HCT116 (cell line): ENCODE results near the gene DGAT2. TPM values are rescaled to one million over a fixed set of nuclear protein-coding genes. Genes with fewer than 3 reads are reported as not detected.

Source experiments
- ATAC-seq: fragments of 200-7000 bp; cut with Tn5 transposase; 2 replicates; pipeline ENCODE4 v1.9.1; 2020; ENCODE audit warnings: mild to moderate bottlenecking, moderate library complexity
- BruUV-seq: library from RNA; stranded (reverse); fragments of 400-500 nt; replicated peaks from 2 replicates; lab custom pipeline; 2021; lab: Mats Ljungman, UMichigan
- CTCF ChIA-PET: fragments of 300-600 bp; sonication (Branson Sonifier 250); formaldehyde crosslinking; loops from one replicate; lab custom pipeline; 2021; ENCODE audit warnings: antibody characterized with exemption; lab: Charles Lee
- POLR2A ChIA-PET: fragments of 300-600, 350-600 bp; sonication (Branson Sonifier 250); formaldehyde crosslinking; loops from one replicate; lab custom pipeline; 2021; ENCODE audit warnings: antibody characterized with exemption; lab: Charles Lee
- RAD21 ChIA-PET, 2 experiments: fragments of 300-600 bp; sonication (Branson Sonifier 250); formaldehyde crosslinking; loops; one replicate each; lab custom pipeline; 2023; ENCODE audit warnings: low total read pairs in 2 of 2; ENCODE audit not compliant: uncharacterized antibody in 2 of 2, unreplicated experiment in 2 of 2, low non-redundant PET in 1 of 2; lab: Charles Lee
- DNase-seq: peaks from one replicate; pipeline ENCODE4 v3.0.0-alpha.2; 2010; ENCODE audit warnings: low read depth, low spot score
- H2AFZ ChIP-seq: fragments of 200-600 bp; shearing (Covaris generic), sonication (generic); 2 replicates; pipeline ENCODE4 v1.6.1; 2017; ENCODE audit warnings: low read depth, mixed run types, mixed read lengths, antibody characterized with exemption, low read length; ENCODE audit not compliant: poor library complexity, severe bottlenecking
- H3K27ac ChIP-seq: 2 replicates; pipeline ENCODE4 v1.5.1; 2012; ENCODE audit warnings: low read depth, low read length
- H3K27me3 ChIP-seq: fragments of 200-600 bp; sonication (generic); 2 replicates; pipeline ENCODE4 v1.6.1; 2016; ENCODE audit warnings: mixed run types, low read length, mixed read lengths; ENCODE audit not compliant: insufficient read depth
- H3K36me3 ChIP-seq, 2 experiments: fragments of 200-500 bp in 1 of 2; fragments of 200-600 bp in 1 of 2; sonication (Bioruptor generic) in 1 of 2; sonication (generic) in 1 of 2; 2 replicates each; pipeline versions ENCODE4 v1.5.1 to v1.6.1; 2014 to 2016; ENCODE audit warnings: low read length in 2 of 2, inconsistent platforms in 1 of 2, mixed read lengths in 1 of 2, mixed run types in 1 of 2; ENCODE audit not compliant: insufficient read depth in 2 of 2, control insufficient read depth in 1 of 2
- H3K4me1 ChIP-seq, 2 experiments: fragments of 200-600 bp in 1 of 2; sonication (generic) in 1 of 2; 2 replicates each; pipeline versions ENCODE4 v1.5.1 to v1.6.1; 2012 to 2017; ENCODE audit warnings: low read length in 2 of 2, inconsistent platforms in 1 of 2, mild to moderate bottlenecking in 1 of 2, mixed read lengths in 1 of 2, mixed run types in 1 of 2, moderate library complexity in 1 of 2; ENCODE audit not compliant: insufficient read depth in 2 of 2, control insufficient read depth in 1 of 2
- H3K4me2 ChIP-seq: fragments of 200-600 bp; sonication (generic); 2 replicates; pipeline ENCODE4 v1.6.1; 2017; ENCODE audit warnings: mixed run types, low read length, mixed read lengths
- H3K4me3 ChIP-seq, 2 experiments: fragments of 200-600 bp in 1 of 2; sonication (generic) in 1 of 2; replicated peaks in 1 of 2; 2 replicates each; pipeline ENCODE4 v1.5.1; 2011 to 2016; ENCODE audit warnings: low read length in 2 of 2, control low read depth in 1 of 2, low read depth in 1 of 2, mild to moderate bottlenecking in 1 of 2, mixed read lengths in 1 of 2, mixed run types in 1 of 2
- H3K79me2 ChIP-seq: fragments of 200-600 bp; sonication (generic); 2 replicates; pipeline ENCODE4 v1.6.1; 2017; ENCODE audit warnings: mild to moderate bottlenecking, mixed run types, low read length, moderate library complexity, mixed read lengths; ENCODE audit not compliant: insufficient read depth
- H3K9ac ChIP-seq: fragments of 200-600 bp; sonication (generic); 2 replicates; pipeline ENCODE4 v1.6.1; 2016; ENCODE audit warnings: low read length, mixed read lengths
- H3K9me2 ChIP-seq: fragments of 200-600 bp; sonication (generic), shearing (Covaris generic); 2 replicates; pipeline ENCODE4 v1.6.1; 2017; ENCODE audit warnings: mixed run types, mild to moderate bottlenecking, moderate library complexity; ENCODE audit not compliant: insufficient read depth
- H3K9me3 ChIP-seq, 2 experiments: fragments of 200-500 bp in 1 of 2; fragments of 200-600 bp in 1 of 2; sonication (Bioruptor generic) in 1 of 2; sonication (generic) in 1 of 2; 2 replicates each; pipeline ENCODE4 v1.6.1; 2014 to 2017; ENCODE audit warnings: low read length in 2 of 2, mixed read lengths in 2 of 2, inconsistent platforms in 1 of 2, low read depth in 1 of 2, mild to moderate bottlenecking in 1 of 2, mixed run types in 1 of 2, moderate library complexity in 1 of 2; ENCODE audit not compliant: control insufficient read depth in 1 of 2, insufficient read depth in 1 of 2
- H4K20me1 ChIP-seq: fragments of 200-600 bp; sonication (generic), shearing (Covaris generic); 2 replicates; pipeline ENCODE4 v1.6.1; 2017; ENCODE audit warnings: mixed run types, mild to moderate bottlenecking, moderate library complexity; ENCODE audit not compliant: insufficient read depth
- CBX3 ChIP-seq: IDR thresholded peaks from 2 replicates; pipeline ENCODE4 v1.6.1; 2012; ENCODE audit warnings: low read depth
- EZH2 ChIP-seq: fragments of 200-600 bp; sonication (generic); IDR thresholded peaks from 2 replicates; pipeline ENCODE4 v1.6.1; 2017; ENCODE audit warnings: antibody characterized with exemption, mixed run types
- FOSL1 ChIP-seq: IDR thresholded peaks from 2 replicates; pipeline ENCODE4 v1.6.1; 2012; ENCODE audit warnings: low read depth
- JUND ChIP-seq: IDR thresholded peaks from 2 replicates; pipeline ENCODE4 v1.6.1; 2012
- POLR2A ChIP-seq: IDR thresholded peaks from 2 replicates; pipeline ENCODE4 v1.7.0; 2011; ENCODE audit warnings: borderline replicate concordance; ENCODE audit not compliant: insufficient read depth, insufficient read length; ENCODE audit errors: extremely low read depth
- POLR2AphosphoS5 ChIP-seq: IDR thresholded peaks from 2 replicates; pipeline ENCODE4 v1.6.1; 2011; ENCODE audit warnings: mild to moderate bottlenecking, low read depth, low read length, moderate library complexity
- RAD21 ChIP-seq: IDR thresholded peaks from 2 replicates; pipeline ENCODE4 v1.6.1; 2012; ENCODE audit warnings: low read depth, mild to moderate bottlenecking
- SIN3A ChIP-seq: IDR thresholded peaks from 2 replicates; pipeline ENCODE4 v1.6.1; 2012; ENCODE audit warnings: low read depth
- ZNF274 ChIP-seq: fragments of 200-500 bp; sonication (Bioruptor generic); IDR thresholded peaks from 2 replicates; pipeline ENCODE4 v1.6.1; 2014; ENCODE audit warnings: mild to moderate bottlenecking, low read depth, low read length, inconsistent platforms
- intact Hi-C: fragments of 100-400 bp; cut with micrococcal nuclease; formaldehyde crosslinking; loops from 2 replicates; pipeline ENCODE4 v1.10.0; 2022
- total RNA-seq: library from RNA; stranded (reverse); gene quantifications from one replicate; pipeline ENCODE4 v1.2.1, GENCODE V29; 2021; ENCODE audit not compliant: unreplicated experiment
- TF ChIP-seq, protein P1 (sequence below): IDR thresholded peaks from 2 replicates; pipeline ENCODE4 v1.6.1; 2012
- TF ChIP-seq, protein P2 (sequence below): IDR thresholded peaks from 2 replicates; pipeline ENCODE4 v1.6.1; 2012; ENCODE audit warnings: low read depth
- TF ChIP-seq, protein P3 (sequence below): IDR thresholded peaks from 2 replicates; pipeline ENCODE4 v1.6.1; 2011; ENCODE audit warnings: mild to moderate bottlenecking, low read length, moderate library complexity; ENCODE audit not compliant: insufficient replicate concordance; ENCODE audit errors: extremely low read depth
- TF ChIP-seq, protein P4 (sequence below): IDR thresholded peaks from 2 replicates; pipeline ENCODE4 v1.6.1; 2012
- TF ChIP-seq, protein P5 (sequence below), 3 experiments: fragments of 200-600 bp in 1 of 3; sonication (generic) in 1 of 3; IDR thresholded peaks in 2 of 3; conservative IDR thresholded peaks in 1 of 3; 2 replicates each; pipeline ENCODE4 v1.5.1; 2012 to 2017; ENCODE audit warnings: low read depth in 2 of 3, low read length in 2 of 3, antibody characterized with exemption in 1 of 3, borderline replicate concordance in 1 of 3, control low read depth in 1 of 3, mild to moderate bottlenecking in 1 of 3, mixed read lengths in 1 of 3, mixed run types in 1 of 3, moderate library complexity in 1 of 3; ENCODE audit not compliant: insufficient read depth in 1 of 3

DGAT2 gene
- total RNA-seq, 1 experiment from 2014 or later: 2.4 TPM

DNA sequence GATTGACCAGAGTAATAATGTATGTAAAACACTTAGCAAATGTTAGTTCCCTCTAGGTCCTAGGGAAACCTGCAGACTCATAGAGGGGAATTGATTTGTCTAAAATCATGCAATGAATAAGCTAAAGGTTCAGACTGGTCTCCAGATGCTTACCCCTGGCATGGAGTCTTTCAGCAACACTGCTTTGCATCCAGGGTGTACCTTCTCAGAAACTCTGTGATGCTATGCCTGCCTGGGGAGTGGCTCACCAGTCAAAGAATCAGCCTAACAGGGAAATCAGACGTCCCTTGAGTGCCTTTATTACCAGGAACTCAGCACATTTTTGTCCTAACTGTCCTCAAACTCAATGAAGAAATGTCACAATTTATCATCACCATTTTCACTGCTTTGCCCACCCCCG, 40.5 kb downstream of the DGAT2 start:
- no peak overlapping the region for H3K4me3 ChIP-seq
- DNase-seq: no peak
- no peaks in the 10 kb centered on the region for H3K79me2 ChIP-seq
- no TSS peak for BruUV-seq
- no peak overlapping the region for H3K4me2 ChIP-seq
- peaks cover 18 to 19% of the 10 kb centered on the region in 2 experiments for H3K4me1 ChIP-seq
- ChIA-PET POLR2A (no interaction called here), CTCF (no interaction called here), RAD21 (no interaction called here)
- intact Hi-C loops: no loop called here
- TF ChIP-seq POLR2AphosphoS5: no peak
- TF ChIP-seq JUND: no peak
- TF ChIP-seq, protein P1, sequence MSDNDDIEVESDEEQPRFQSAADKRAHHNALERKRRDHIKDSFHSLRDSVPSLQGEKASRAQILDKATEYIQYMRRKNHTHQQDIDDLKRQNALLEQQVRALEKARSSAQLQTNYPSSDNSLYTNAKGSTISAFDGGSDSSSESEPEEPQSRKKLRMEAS: no peak
- TF ChIP-seq RAD21: no peak
- no peak for TF ChIP-seq FOSL1
- TF ChIP-seq, protein P2, sequence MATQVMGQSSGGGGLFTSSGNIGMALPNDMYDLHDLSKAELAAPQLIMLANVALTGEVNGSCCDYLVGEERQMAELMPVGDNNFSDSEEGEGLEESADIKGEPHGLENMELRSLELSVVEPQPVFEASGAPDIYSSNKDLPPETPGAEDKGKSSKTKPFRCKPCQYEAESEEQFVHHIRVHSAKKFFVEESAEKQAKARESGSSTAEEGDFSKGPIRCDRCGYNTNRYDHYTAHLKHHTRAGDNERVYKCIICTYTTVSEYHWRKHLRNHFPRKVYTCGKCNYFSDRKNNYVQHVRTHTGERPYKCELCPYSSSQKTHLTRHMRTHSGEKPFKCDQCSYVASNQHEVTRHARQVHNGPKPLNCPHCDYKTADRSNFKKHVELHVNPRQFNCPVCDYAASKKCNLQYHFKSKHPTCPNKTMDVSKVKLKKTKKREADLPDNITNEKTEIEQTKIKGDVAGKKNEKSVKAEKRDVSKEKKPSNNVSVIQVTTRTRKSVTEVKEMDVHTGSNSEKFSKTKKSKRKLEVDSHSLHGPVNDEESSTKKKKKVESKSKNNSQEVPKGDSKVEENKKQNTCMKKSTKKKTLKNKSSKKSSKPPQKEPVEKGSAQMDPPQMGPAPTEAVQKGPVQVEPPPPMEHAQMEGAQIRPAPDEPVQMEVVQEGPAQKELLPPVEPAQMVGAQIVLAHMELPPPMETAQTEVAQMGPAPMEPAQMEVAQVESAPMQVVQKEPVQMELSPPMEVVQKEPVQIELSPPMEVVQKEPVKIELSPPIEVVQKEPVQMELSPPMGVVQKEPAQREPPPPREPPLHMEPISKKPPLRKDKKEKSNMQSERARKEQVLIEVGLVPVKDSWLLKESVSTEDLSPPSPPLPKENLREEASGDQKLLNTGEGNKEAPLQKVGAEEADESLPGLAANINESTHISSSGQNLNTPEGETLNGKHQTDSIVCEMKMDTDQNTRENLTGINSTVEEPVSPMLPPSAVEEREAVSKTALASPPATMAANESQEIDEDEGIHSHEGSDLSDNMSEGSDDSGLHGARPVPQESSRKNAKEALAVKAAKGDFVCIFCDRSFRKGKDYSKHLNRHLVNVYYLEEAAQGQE: no peak
- TF ChIP-seq CBX3: no peak
- no peak for TF ChIP-seq SIN3A
- TF ChIP-seq, protein P3, sequence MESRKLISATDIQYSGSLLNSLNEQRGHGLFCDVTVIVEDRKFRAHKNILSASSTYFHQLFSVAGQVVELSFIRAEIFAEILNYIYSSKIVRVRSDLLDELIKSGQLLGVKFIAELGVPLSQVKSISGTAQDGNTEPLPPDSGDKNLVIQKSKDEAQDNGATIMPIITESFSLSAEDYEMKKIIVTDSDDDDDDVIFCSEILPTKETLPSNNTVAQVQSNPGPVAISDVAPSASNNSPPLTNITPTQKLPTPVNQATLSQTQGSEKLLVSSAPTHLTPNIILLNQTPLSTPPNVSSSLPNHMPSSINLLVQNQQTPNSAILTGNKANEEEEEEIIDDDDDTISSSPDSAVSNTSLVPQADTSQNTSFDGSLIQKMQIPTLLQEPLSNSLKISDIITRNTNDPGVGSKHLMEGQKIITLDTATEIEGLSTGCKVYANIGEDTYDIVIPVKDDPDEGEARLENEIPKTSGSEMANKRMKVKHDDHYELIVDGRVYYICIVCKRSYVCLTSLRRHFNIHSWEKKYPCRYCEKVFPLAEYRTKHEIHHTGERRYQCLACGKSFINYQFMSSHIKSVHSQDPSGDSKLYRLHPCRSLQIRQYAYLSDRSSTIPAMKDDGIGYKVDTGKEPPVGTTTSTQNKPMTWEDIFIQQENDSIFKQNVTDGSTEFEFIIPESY: no peak
- TF ChIP-seq, protein P4, sequence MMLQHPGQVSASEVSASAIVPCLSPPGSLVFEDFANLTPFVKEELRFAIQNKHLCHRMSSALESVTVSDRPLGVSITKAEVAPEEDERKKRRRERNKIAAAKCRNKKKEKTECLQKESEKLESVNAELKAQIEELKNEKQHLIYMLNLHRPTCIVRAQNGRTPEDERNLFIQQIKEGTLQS: no peak
- TF ChIP-seq, protein P5, sequence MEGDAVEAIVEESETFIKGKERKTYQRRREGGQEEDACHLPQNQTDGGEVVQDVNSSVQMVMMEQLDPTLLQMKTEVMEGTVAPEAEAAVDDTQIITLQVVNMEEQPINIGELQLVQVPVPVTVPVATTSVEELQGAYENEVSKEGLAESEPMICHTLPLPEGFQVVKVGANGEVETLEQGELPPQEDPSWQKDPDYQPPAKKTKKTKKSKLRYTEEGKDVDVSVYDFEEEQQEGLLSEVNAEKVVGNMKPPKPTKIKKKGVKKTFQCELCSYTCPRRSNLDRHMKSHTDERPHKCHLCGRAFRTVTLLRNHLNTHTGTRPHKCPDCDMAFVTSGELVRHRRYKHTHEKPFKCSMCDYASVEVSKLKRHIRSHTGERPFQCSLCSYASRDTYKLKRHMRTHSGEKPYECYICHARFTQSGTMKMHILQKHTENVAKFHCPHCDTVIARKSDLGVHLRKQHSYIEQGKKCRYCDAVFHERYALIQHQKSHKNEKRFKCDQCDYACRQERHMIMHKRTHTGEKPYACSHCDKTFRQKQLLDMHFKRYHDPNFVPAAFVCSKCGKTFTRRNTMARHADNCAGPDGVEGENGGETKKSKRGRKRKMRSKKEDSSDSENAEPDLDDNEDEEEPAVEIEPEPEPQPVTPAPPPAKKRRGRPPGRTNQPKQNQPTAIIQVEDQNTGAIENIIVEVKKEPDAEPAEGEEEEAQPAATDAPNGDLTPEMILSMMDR (IDR thresholded peaks at IDR 0.05 in 2 of 3, conservative IDR thresholded peaks at IDR 0.05 in 1 of 3; ENCODE audit: borderline replicate concordance in 1 of 3, insufficient read depth in 1 of 3, low read depth in 2 of 3, low read length in 2 of 3): no peak
- no peak for TF ChIP-seq POLR2A
- TF ChIP-seq ZNF274: no peak
- TF ChIP-seq EZH2: no peak
- no peaks in the 10 kb centered on the region for H3K9me3 ChIP-seq
- ATAC-seq: no peak
- no peak overlapping the region for H3K27ac ChIP-seq
- no peaks in the 10 kb centered on the region for H3K36me3 ChIP-seq
- no peak overlapping the region for H3K9ac ChIP-seq
- H3K27me3 ChIP-seq: no peaks in the 10 kb centered on the region
- no peak overlapping the region for H2AFZ ChIP-seq
- no peaks in the 10 kb centered on the region for H3K9me2 ChIP-seq
- no peaks in the 10 kb centered on the region for H4K20me1 ChIP-seq
